GM21576 (cell line): ENCODE data around the gene SRI.
A peak's percentile ranks its signal among the peaks of the same experiment; 100 is the strongest.
"Not testable (repeated sequence)": the region's sequence is repeated elsewhere in the genome, so short reads cannot be mapped to it uniquely, and the experiment has no call there.

ENCODE experiments used
- ATAC-seq: cut with Tn5 transposase; IDR thresholded peaks from one replicate; pipeline ENCODE4 v1.9.1; 2021; ENCODE audit warnings: mild to moderate bottlenecking, moderate library complexity; ENCODE audit not compliant: unreplicated experiment

The SRI gene

GRCh38 chr7:88184848-88185304 is 35.0 kb downstream of the SRI start:
- ATAC-seq: peak; percentile 74

- no peak for ATAC-seq
Measured at GRCh38 chr7:88183051-88183450, 36.8 kb downstream of the SRI start.

GRCh38 chr7:88176190-88176589 is 43.6 kb downstream of the SRI start:
- no peak for ATAC-seq

- ATAC-seq: no peak
Measured at GRCh38 chr7:88172842-88173241, 47.0 kb downstream of the SRI start.

GRCh38 chr7:88169717-88170320 is 50.0 kb downstream of the SRI start:
- ATAC-seq: no peak

- ATAC-seq: no peak
Measured at GRCh38 chr7:88167721-88168120, 52.1 kb downstream of the SRI start.

- no peak for ATAC-seq
Measured at GRCh38 chr7:88167223-88167622, 52.6 kb downstream of the SRI start.

GRCh38 chr7:88165697-88166096 is 54.1 kb downstream of the SRI start:
- no peak for ATAC-seq

- ATAC-seq: not testable (repeated sequence)
Measured at GRCh38 chr7:88159741-88160140, 60.1 kb downstream of the SRI start.

GRCh38 chr7:88156356-88156755 is 63.5 kb downstream of the SRI start:
- no peak for ATAC-seq

- ATAC-seq: no peak
Measured at GRCh38 chr7:88155756-88156155, 64.1 kb downstream of the SRI start.
